Smooth muscle cell (in vitro differentiated cells): ENCODE measurements around the gene ATP9A. TPM values are rescaled to one million over a fixed set of nuclear protein-coding genes. Genes with fewer than 3 reads are reported as not detected.
"Not testable (repeated sequence)": the region's sequence is repeated elsewhere in the genome, so short reads cannot be mapped to it uniquely, and the experiment has no call there.

Experiments used
- DNase-seq: peaks from one replicate; lab custom pipeline; 2025; ENCODE audit not compliant: unreplicated experiment; lab: John Stamatoyannopoulos, UW
- H2AFZ ChIP-seq: fragments of 200-600 bp; sonication (generic); 2 replicates; pipeline ENCODE4 v1.6.0; 2016; ENCODE audit warnings: antibody characterized with exemption, low read depth, mild to moderate bottlenecking
- H3F3A ChIP-seq: fragments of 200-600 bp; sonication (generic); 2 replicates; pipeline ENCODE4 v1.6.0; 2017; ENCODE audit warnings: antibody characterized with exemption, low read depth
- H3K27ac ChIP-seq: fragments of 200-600 bp; sonication (generic); 2 replicates; pipeline ENCODE4 v1.5.1; 2016; ENCODE audit warnings: low read depth, mild to moderate bottlenecking
- H3K27me3 ChIP-seq: fragments of 200-600 bp; sonication (generic); 2 replicates; pipeline ENCODE4 v1.6.1; 2016; ENCODE audit warnings: low read depth, mild to moderate bottlenecking
- H3K36me3 ChIP-seq: fragments of 200-600 bp; sonication (generic); 2 replicates; pipeline ENCODE4 v1.5.1; 2016; ENCODE audit warnings: low read depth
- H3K4me1 ChIP-seq: fragments of 200-600 bp; sonication (generic); 2 replicates; pipeline ENCODE4 v1.5.1; 2016; ENCODE audit warnings: low read depth
- H3K4me2 ChIP-seq: fragments of 200-600 bp; sonication (generic); 2 replicates; pipeline ENCODE4 v1.6.0; 2016; ENCODE audit warnings: mild to moderate bottlenecking
- H3K4me3 ChIP-seq: fragments of 200-600 bp; sonication (generic); 2 replicates; pipeline ENCODE4 v1.5.1; 2016; ENCODE audit warnings: mild to moderate bottlenecking
- H3K79me2 ChIP-seq: fragments of 200-600 bp; sonication (generic); 2 replicates; pipeline ENCODE4 v1.6.0; 2016; ENCODE audit warnings: low read depth, mild to moderate bottlenecking
- H3K9ac ChIP-seq: fragments of 200-600 bp; sonication (generic); 2 replicates; pipeline ENCODE4 v1.6.0; 2016; ENCODE audit warnings: low read depth
- H3K9me3 ChIP-seq: fragments of 200-600 bp; sonication (generic); replicated peaks from 2 replicates; pipeline ENCODE4 v1.5.1; 2016; ENCODE audit warnings: low read depth
- H4K20me1 ChIP-seq: fragments of 200-600 bp; sonication (generic); 2 replicates; pipeline ENCODE4 v1.6.0; 2016; ENCODE audit warnings: low read depth
- WGBS: methylation state at CpG from one replicate; pipeline ENCODE4 v1.1.7; 2016; ENCODE audit warnings: low lambda C conversion rate; 5-methylcytosine and 5-hydroxymethylcytosine counted together
- polyA plus RNA-seq: library from polyadenylated mRNA; unstranded; fragments of >200 nt; fragmentation: Nextera tagmentation; extraction: Ambion mirVana; gene quantifications from 2 replicates; pipeline ENCODE4 v1.2.1, GENCODE V29; 2016
- total RNA-seq: library from RNA; depleted of rRNA; stranded (reverse); fragments of >200 nt; gene quantifications from 2 replicates; pipeline ENCODE4 v1.2.3, GENCODE V29; 2014
- TF ChIP-seq, protein P1 (sequence below): fragments of 200-600 bp; sonication (generic); IDR thresholded peaks from 2 replicates; pipeline ENCODE4 v1.5.1; 2017; ENCODE audit warnings: borderline replicate concordance, mild to moderate bottlenecking, antibody characterized with exemption; ENCODE audit not compliant: insufficient read depth, poor library complexity, severe bottlenecking

The ATP9A gene
- total and polyA plus RNA-seq, 2 experiments from 2014 or later: 3.4 to 8.0 TPM

DNA sequence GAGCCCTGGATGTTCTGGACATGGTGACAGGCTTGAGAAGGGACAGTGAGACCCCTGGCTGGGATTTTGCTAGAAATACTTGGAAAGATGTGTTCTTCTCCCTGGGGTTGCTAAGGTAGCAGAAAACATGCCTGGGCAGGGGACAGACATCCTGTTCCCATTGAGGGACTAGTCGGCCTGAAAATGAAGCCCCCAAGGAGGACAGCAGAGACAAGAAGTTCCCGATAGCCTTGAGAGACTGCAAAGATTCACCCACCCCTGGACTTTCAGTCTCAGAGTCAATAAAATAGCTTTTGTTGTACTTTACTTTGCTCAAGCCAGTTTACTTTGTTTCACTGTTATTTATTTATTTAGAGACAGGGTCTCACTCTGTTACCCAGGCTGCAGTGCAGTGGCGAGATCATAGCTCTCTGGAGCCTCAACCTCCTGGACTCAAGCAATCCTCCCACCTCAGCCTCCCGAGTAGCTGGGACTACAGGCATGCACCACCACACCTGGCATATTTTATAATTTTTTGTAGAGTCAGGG lies 28.4 kb downstream of the ATP9A start:
- H3K79me2 ChIP-seq: peaks cover 8% of the 10 kb centered on the region
- no peak overlapping the region for H2AFZ ChIP-seq
- no peak overlapping the region for H3K27ac ChIP-seq
- 93% methylated on average over 4 of the region's 4 CpGs for whole genome bisulfite sequencing
- no peak overlapping the region for H3K9ac ChIP-seq
- DNase-seq: no peak
- H3K9me3 ChIP-seq: no peaks in the 10 kb centered on the region
- H3F3A ChIP-seq: no peaks in the 10 kb centered on the region
- H3K36me3 ChIP-seq: no peaks in the 10 kb centered on the region
- H4K20me1 ChIP-seq: no peaks in the 10 kb centered on the region
- H3K4me2 ChIP-seq: no peak overlapping the region
- TF ChIP-seq, protein P1, sequence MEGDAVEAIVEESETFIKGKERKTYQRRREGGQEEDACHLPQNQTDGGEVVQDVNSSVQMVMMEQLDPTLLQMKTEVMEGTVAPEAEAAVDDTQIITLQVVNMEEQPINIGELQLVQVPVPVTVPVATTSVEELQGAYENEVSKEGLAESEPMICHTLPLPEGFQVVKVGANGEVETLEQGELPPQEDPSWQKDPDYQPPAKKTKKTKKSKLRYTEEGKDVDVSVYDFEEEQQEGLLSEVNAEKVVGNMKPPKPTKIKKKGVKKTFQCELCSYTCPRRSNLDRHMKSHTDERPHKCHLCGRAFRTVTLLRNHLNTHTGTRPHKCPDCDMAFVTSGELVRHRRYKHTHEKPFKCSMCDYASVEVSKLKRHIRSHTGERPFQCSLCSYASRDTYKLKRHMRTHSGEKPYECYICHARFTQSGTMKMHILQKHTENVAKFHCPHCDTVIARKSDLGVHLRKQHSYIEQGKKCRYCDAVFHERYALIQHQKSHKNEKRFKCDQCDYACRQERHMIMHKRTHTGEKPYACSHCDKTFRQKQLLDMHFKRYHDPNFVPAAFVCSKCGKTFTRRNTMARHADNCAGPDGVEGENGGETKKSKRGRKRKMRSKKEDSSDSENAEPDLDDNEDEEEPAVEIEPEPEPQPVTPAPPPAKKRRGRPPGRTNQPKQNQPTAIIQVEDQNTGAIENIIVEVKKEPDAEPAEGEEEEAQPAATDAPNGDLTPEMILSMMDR: no peak
- H3K4me3 ChIP-seq: no peak overlapping the region
- H3K4me1 ChIP-seq: peaks cover 6% of the 10 kb centered on the region
- no peaks in the 10 kb centered on the region for H3K27me3 ChIP-seq

DNA sequence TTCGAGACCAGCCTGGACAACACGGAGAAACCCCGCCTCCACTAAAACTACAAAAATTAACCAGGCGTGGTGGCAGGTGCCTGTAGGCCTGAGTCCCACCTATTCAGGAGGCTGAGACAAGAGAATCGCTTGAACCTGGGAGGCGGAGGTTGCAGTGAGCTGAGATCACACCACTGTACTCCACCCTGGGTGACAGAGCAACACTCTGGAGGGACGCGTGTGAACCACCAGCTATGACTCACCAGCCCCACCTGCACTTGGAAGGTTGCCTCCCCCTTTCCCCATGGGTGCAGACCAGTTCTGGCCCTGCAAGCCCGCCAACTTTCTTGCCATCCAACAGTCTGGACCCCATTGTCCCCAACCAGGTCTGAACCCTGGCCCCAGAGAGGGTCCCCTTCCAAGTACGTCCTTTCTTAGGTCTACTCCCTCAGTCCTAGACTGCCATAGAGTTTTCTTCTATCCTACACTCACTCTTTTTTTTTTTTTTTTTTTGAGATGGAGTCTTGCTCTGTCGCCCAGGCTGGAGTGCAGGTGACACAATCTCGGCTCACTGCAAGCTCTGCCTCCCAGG lies 29.2 kb downstream of the ATP9A start:
- WGBS: 92% methylated on average over 12 of the region's 12 CpGs
- no peak overlapping the region for H3K27ac ChIP-seq
- no peak overlapping the region for H2AFZ ChIP-seq
- H3K9me3 ChIP-seq: no peaks in the 10 kb centered on the region
- no peaks in the 10 kb centered on the region for H3K36me3 ChIP-seq
- TF ChIP-seq, protein P1: no peak
- DNase-seq: no peak
- H3F3A ChIP-seq: no peaks in the 10 kb centered on the region
- H3K27me3 ChIP-seq: no peaks in the 10 kb centered on the region
- peaks cover 8% of the 10 kb centered on the region for H3K79me2 ChIP-seq
- no peak overlapping the region for H3K4me3 ChIP-seq
- no peak overlapping the region for H3K9ac ChIP-seq
- H4K20me1 ChIP-seq: no peaks in the 10 kb centered on the region
- H3K4me1 ChIP-seq: peaks cover 6% of the 10 kb centered on the region
- H3K4me2 ChIP-seq: no peak overlapping the region

DNA sequence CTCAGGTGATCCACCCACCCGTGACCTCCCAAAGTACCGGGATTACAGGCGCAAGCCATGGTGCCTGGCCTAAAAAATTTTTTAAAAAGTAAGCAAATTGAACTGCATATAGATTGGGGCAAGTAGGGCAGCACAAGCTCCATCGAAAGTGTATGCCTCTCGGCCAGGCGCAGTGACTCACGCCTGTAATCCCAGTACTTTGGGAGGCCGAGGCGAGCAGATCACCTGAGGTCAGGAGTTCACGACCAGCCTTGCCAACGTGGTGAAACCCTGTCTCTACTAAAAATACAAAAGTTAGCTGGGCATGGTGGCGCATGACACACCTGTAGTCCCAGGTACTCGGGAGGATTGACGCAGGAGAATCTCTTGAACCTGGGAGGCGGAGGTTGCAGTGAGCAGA lies 29.9 kb downstream of the ATP9A start:
- not testable (repeated sequence) for H3K4me1 ChIP-seq, H3K27me3 ChIP-seq, H3K4me3 ChIP-seq, H4K20me1 ChIP-seq, H2AFZ ChIP-seq, DNase-seq, H3K36me3 ChIP-seq, H3F3A ChIP-seq, H3K27ac ChIP-seq, H3K9ac ChIP-seq, H3K4me2 ChIP-seq, H3K9me3 ChIP-seq, H3K79me2 ChIP-seq
- WGBS: 91% methylated on average over 15 of the region's 15 CpGs

DNA sequence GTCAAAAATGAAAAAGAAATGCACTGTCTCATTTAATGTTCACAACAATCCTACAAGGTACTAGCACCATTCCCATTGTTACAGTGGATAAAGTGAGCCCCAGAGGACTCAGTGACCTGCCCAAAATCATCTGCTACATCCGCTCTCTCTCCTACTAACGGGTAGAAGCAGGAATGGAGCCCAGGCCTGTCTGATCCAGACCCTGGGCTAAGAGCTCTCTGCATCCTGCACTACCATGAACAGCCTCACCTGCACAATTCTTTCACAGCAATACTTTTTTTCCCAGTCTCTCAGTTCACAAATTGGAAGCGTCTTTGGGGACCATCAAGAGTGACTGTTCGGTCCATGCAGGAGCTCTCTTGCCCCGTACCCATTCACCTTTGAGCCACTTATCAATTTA lies 31.2 kb downstream of the ATP9A start:
- H3K27me3 ChIP-seq: no peaks in the 10 kb centered on the region
- TF ChIP-seq, protein P1: no peak
- no peaks in the 10 kb centered on the region for H3K9me3 ChIP-seq
- no peaks in the 10 kb centered on the region for H3K36me3 ChIP-seq
- no peaks in the 10 kb centered on the region for H3K4me1 ChIP-seq
- no peak overlapping the region for H3K4me2 ChIP-seq
- peaks cover 6% of the 10 kb centered on the region for H3K79me2 ChIP-seq
- no peaks in the 10 kb centered on the region for H3F3A ChIP-seq
- H3K9ac ChIP-seq: no peak overlapping the region
- DNase-seq: no peak
- no peak overlapping the region for H2AFZ ChIP-seq
- peaks cover 6% of the 10 kb centered on the region for H4K20me1 ChIP-seq
- WGBS: 77% methylated on average over 5 of the region's 5 CpGs
- H3K4me3 ChIP-seq: no peak overlapping the region
- no peak overlapping the region for H3K27ac ChIP-seq
